ENCODE measurements around the gene EMSY.
A peak's percentile ranks its signal among the peaks of the same experiment; 100 is the strongest.
"Not testable (repeated sequence)": the region's sequence is repeated elsewhere in the genome, so short reads cannot be mapped to it uniquely, and the experiment has no call there.

Gene EMSY

GRCh38 chr11:76444384-76445120 lies at the start of gene EMSY:
Gene EMSY (plus strand): TSS chr11:76445018. CDS start chr11:76446939, 1,921 bp downstream.
- peak; percentile 99 for DNase-seq

GRCh38 chr11:76395296-76395695 lies 49.5 kb upstream of the EMSY start:
- no peak for DNase-seq

- no peak for DNase-seq
These were observed 47.4 kb upstream of the EMSY start for GRCh38 chr11:76397383-76397782.

- DNase-seq = no peak
These were observed 43.9 kb upstream of the EMSY start for GRCh38 chr11:76400967-76401366.

DNA sequence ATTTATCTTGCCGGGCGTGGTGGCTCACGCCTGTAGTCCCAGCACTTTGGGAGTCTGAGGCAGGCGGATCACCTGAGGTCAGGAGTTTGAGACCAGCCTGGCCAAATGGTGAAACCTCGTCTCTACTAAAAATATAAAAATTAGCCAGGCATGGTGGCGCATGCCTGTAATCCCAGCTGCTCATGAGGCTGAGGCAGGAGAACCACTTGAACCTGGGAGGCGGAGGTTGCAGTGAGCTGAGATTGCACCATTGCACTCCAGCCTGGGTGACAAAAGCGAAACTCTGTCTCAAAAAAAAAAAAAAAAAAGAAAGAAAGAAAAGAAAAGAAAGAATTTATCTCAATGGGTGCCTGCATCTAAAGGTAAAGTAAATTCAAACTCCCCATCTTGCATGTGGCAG lies 43.3 kb upstream of the EMSY start:
- not testable (repeated sequence) for DNase-seq

DNA sequence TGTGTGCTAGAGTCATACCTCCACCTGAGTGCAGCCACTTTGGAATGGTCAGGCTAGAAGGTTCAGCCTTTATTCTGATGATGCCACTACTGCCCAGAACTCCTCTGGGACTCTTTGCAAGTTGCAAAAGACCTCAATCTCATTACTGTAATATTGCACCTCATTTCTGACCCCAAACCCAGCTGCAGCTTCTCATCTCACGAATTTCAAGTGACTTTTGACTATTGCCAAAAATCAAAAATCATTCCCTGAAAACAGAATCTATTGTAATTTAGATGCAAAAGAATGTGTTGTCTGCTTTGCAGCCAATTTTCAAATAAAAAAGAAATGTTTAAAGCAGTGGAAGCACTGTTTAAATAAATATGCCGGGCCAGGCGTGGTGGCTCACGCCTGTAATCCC lies 38.5 kb upstream of the EMSY start:
- DNase-seq = no peak

DNA sequence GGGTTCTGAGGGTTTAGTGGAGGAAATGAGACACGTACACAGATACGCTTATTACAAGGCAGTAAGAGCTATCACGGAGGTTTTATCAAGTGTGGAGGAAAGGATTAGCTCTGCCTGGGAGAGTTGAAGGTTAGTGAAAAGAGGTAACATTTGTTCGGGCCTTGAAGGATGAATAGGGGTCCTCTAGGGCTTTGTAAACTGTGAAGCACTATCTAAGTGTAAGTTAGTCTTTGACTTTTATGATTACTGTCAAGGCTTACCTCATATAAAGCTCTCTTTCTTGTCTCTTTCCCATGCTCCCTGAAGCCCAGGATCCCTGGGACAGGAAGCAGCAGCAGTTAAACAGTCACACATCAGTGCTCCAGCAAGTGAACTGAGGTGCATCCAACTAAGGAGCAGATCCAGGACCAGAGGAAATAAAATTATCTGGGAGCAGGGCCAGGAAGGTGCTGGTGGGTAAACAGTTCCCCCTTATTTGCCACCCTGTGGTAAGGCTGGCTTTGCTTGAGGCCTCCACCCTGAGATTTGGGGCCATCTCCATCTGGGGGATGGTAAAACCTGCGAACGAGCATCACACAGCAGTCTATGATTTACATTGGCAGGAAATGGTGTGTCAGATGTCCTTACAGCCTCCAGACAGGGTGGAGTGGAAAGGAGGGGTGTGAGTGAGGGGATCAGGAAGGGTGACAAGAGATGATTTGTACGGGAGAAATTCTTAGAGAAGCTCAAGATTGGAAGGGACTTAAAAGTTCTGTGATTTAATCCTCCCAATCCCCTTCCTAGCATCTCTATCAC lies 36.5 kb upstream of the EMSY start:
- peak; percentile 69 for DNase-seq

DNA sequence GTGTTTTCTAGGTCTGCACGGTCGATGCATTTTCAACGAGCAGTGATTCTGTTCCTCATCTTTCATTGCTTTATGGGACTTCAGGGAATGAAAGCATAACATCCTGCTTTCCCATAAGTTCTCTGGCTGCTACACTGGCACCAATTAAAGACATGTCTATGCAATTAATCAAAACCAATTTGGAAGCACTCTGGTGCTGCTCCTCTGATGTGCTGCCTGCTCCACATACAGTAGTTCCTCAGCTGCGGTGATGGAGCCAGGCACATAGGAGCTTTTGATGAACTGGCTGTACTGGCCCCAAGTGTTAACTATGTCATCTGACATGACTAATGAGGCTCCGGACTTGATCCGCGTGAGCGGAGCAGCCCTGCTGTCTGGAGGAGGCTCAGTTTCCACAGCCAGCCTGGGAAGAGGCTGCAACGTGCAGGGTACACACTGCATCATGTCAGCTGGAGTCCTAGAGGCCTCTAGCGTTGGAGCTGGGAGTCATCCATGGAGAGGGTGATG lies 33.9 kb upstream of the EMSY start:
- DNase-seq = peak; percentile 71

DNA sequence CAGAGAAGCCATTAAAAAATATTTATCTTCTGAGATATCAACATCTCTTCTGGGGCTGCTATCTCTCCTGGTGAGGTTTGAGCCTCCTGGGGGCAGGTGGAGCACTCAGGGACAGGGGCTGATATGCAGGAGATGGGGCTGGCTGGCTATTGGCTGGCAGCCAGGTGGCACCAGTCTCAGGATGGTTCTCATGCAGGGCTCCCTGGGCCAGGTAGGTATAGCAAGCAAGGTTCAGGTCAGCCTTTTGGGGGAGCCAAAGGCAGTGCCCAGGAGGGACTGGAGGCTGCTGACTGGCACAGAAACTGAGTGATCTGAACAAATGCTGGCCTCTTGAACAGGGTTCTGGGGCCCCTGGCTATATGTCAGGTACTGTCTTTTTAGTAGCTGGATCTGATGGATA lies 29.7 kb upstream of the EMSY start:
- DNase-seq = no peak

- DNase-seq = no peak
These were observed 24.9 kb upstream of the EMSY start for GRCh38 chr11:76419896-76420295.

DNA sequence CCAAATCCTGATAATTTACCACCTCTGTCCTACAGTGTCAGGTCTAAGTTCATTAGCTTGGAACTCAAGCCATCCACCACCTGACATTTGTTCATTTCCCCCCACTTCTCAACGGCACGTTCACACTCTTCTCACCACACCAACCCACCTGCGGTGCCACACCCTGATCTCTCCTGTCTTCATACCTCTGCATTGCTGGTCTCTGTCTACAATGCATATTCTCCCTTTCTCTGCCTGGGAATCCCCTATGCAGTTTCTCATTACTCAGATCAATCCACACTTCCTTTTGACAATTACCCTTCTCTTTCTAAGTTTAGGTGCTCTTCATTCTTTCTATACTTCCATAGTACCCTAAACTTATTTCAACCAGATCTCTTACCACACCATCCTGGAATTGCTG lies 20.4 kb upstream of the EMSY start:
- no peak for DNase-seq

DNA sequence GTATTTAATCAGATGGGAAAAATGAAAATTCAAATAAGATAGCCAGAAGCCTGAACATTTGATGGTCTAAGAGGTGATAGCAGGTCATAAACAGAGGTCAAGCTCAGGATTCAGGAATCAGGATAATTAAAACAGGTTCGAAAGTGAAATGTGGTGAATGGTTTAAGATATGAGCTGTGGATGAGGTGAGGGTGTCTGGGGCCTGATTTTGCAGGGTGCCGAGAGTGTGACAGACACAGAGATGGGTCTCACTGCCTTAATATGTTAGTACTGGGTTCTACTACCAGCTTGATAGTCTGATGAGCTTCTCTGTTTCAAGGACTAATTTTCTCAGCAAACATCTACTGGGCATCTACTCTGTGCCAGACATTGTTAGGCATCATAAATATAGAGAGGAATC lies 19.9 kb upstream of the EMSY start:
- no peak for DNase-seq

GRCh38 chr11:76426660-76427059 lies 18.2 kb upstream of the EMSY start:
- DNase-seq = no peak

DNA sequence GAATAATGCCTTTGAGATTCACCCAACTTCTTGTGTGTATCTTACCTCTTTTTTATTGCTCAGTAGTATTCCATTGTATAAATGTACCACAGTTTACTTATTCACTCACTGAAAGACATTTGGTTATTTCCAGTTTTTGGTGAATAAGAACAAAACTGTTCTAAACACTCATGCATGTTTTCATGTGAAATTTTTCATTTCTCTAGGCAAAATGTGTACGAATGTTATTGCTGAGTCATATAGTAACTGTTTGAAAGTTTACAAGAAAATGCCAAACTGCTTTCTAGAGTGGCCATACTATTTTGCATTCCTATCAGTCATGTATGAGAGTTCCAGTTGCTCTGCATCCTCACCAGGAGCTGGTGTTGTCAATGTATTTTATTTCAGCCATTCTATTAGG lies 8.8 kb upstream of the EMSY start:
- DNase-seq = no peak

DNA sequence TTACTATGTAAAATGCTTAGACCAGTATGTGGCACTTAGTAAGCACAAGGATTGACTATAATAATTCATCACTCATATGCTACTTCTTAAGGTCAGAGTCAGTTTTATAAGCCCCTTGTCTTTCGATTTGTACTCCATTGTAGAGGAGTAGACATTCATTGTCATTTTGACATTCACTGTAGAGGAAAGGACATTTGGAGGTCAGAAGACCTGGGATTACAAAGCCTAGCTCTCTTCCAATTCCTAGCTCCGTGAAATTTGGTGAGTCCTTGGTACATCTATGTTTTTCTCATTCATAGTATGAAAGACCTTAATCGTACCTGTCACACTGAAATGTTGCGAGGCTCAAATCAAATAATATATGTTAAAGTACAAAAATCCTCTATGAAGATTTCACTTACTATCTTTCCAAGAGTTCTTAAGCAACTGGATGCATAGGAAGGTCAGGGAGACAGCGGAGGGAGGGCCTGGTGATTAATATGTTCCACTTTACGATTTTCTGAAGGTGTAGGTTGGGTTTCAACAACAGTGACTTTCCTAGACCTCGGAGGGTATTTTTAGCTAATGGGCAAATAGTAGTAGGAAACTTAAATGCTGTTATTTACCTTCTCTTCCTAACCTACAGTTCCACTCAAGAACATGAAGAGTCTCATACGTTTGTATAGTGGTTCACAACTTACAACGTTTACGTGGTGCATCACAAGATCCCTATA lies 1.4 kb upstream of the EMSY start:
- no peak for DNase-seq

GRCh38 chr11:76444065-76444383 lies 794 bp upstream of the EMSY start:
- no peak for DNase-seq

DNA sequence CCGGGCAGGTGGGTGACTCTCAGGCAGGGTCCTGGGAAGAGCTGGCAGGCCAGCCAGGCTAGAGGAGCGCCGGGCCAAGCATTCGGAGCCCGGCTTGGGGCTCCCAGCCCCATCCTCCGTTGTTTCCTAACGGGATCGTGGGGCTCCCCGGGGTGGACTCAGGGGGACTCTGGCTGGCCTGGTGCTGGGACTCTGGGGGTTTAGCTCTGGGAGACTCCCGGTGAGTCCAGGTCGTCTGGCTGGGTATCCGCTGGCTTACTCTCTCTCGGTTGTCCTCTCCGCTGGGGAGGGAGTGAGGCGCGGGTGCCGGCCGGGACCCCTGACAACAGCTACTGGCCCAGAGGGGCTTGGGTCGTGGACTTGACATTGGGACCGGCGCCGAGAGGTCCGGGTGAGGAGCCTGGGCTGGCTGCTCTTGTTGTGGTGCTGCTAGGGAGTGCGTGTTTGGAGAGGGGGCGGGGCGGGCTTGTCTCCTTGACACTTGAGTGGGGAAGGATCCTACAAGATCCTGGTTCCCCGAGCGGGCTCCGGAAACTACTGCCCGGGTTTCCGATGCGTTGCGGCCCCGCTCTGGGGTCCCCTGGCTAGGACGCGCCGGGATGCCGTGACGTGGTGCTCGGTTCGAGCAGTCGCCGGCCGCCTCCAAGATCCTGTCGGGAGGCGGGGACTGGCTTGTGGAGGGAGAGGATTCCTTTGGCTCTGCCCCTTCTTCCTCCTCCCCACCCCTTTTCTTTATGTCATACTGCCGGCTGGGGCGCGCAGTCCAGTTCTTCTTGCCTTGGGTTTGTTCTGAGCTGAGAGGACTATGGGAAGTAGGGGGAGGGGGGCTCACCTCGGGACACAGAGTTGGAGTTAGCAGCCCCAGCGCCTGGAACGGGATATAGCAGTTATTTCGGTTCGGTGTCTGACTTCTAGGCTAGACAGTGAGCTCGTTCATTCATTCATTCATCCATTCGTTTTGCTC lies 585 bp downstream of the EMSY start:
- DNase-seq = peak; percentile 89

DNA sequence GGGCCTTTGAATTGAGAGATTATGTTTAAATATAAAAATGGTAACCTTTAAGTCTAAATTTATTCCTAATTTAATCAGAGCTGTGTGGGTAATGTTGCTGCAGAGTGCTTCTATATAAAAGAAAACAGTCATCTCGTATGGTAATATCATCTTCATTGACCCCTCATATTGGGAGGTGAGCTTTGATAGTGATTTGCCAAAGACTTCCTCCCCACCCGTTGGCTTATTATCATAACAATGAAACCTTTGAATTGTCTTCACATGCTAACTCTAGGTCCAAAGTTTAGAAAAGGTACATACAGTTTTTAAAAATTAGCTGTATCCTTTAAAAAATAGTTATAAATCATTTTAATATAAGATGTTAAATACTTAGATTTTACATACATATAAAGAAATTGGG lies 3.7 kb downstream of the EMSY start:
- DNase-seq = no peak

DNA sequence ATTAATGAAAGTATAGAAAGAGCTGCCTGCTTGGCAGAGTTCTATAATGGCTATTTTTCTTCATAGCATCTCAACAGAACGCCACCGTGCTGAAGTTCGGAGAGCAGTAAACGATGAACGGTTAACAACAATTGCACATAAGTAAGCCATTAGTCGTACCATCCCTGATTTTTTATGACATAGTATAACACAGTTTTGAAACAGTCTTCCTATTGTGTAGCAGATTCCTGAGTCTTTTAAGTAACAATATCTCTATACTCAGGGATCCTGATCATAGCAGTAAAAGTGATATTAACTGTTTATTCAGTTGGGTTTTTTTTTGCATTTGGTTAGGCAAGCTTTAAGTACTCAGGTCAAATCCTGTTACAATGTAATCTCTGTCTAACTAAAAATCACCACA lies 8.4 kb downstream of the EMSY start:
- DNase-seq = no peak

- DNase-seq = no peak
These were observed 10.5 kb downstream of the EMSY start for GRCh38 chr11:76455331-76455730.

DNA sequence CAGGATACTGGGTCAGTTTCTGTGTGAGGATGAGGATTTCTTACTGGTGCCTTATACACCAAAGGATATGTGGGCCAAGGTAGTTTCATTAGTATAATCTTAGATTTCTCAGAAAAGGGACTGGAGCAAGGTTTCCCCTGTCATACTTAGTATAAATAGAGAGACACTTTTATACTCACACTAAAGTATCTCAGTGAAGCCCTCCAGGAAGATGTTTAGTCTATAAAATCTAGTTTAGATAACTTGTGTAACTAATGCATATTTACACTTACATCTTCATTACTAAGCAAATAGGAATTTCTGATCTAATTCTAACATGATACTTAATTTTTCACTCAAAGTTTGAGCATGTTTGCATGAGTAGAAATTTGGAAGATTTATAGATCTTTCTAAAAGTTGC lies 11.1 kb downstream of the EMSY start:
- DNase-seq = no peak

DNA sequence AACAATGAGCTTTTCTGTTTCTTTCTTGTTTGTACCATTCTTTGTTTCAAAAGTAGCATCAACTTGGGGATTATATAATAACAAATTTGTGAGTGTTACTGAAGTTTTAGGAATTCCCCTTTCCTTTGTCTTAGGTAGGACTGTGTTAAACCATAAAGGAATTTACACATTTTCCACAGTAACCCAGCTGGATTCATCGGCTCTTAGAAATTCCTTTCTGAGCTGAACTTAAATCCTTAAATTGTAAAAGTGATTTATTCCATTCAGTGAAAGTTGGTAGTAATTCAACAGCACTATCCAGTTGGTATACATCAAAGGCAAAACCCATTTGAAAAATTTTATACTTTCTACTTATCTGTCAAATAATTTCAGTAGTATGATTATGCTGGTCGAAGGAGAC lies 11.8 kb downstream of the EMSY start:
- DNase-seq = no peak

- DNase-seq = no peak
These were observed 14.5 kb downstream of the EMSY start for GRCh38 chr11:76459299-76459698.
